Measurements from ENCODE around the gene DNAH10.

Gene DNAH10

GRCh38 chr12:123931686-123932321 lies 169.7 kb downstream of the DNAH10 start:
- no peak for DNase-seq (ENCODE audit: extremely low read depth, low read depth)
- TF ChIP-seq, protein P1, sequence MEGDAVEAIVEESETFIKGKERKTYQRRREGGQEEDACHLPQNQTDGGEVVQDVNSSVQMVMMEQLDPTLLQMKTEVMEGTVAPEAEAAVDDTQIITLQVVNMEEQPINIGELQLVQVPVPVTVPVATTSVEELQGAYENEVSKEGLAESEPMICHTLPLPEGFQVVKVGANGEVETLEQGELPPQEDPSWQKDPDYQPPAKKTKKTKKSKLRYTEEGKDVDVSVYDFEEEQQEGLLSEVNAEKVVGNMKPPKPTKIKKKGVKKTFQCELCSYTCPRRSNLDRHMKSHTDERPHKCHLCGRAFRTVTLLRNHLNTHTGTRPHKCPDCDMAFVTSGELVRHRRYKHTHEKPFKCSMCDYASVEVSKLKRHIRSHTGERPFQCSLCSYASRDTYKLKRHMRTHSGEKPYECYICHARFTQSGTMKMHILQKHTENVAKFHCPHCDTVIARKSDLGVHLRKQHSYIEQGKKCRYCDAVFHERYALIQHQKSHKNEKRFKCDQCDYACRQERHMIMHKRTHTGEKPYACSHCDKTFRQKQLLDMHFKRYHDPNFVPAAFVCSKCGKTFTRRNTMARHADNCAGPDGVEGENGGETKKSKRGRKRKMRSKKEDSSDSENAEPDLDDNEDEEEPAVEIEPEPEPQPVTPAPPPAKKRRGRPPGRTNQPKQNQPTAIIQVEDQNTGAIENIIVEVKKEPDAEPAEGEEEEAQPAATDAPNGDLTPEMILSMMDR (IDR thresholded peaks at IDR 0.05; ENCODE audit: low read depth, low read length): no peak

- no peak for DNase-seq (ENCODE audit: extremely low read depth, low read depth)
Measured at GRCh38 chr12:123933214-123933613, 171.1 kb downstream of the DNAH10 start.

DNA sequence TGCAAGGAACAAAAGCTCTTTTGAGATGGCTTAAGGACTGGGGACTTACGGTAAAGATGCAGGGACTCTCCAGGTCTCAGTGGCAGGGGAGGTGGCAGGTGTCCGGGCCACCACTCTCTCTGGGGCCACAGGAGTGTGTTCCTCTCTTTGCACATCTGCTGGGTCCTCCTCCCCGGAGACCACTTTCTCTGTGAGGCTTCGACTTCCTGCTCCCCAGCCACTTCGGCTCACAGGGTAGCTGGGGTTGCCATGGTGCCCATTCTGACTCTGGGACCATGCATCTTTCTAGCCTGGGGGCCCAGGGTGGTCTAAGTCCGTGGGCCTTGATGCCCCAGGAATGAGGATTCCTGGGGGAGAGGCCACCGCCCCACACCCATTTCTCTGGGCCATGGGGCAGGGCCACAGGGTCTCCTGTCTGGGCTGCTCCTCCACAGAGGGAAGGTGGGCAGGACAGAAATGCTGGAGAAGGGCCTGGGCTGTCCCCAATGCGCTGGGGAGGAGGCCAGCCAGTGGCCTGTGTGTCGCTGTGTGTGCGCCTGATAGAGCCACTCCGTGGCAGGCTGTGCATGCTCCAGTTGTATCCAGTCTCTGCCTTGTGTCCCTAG lies 172.0 kb downstream of the DNAH10 start:
- no peak for DNase-seq (ENCODE audit: extremely low read depth, low read depth)
- TF ChIP-seq, protein P1 (IDR thresholded peaks at IDR 0.05; ENCODE audit: low read depth, low read length): no peak

More at GRCh38 chr12:123933214-123933613, 171.1 kb downstream of the DNAH10 start:
- TF ChIP-seq, protein P1 (IDR thresholded peaks at IDR 0.05; ENCODE audit: low read depth, low read length): no peak

DNA sequence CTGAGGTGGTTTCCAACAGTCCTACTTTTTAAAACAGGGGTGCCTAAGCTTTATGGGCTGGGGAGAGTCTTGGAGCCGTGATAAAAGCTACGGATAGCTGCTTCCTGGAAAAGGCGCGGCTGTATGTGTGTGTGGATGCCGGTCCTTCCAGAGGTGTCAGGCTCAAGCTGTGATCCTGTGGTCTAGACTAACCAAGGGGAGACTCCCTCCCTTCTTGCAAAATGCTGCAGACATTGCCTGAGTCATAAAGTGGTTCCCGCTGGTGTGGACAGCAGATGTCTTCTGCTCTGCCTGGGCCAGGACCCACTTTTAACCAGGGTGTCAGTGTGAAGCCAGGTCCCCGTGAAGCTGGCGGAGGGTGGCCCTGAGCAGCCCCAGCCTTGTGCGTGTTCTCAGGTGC lies 172.7 kb downstream of the DNAH10 start:
- TF ChIP-seq, protein P1 (IDR thresholded peaks at IDR 0.05; ENCODE audit: low read depth, low read length): no peak
- no peak for DNase-seq (ENCODE audit: extremely low read depth, low read depth)

GRCh38 chr12:123935956-123936355 lies 173.9 kb downstream of the DNAH10 start:
- TF ChIP-seq, protein P1 (IDR thresholded peaks at IDR 0.05; ENCODE audit: low read depth, low read length): no peak
- DNase-seq (ENCODE audit: extremely low read depth, low read depth): no peak

DNA sequence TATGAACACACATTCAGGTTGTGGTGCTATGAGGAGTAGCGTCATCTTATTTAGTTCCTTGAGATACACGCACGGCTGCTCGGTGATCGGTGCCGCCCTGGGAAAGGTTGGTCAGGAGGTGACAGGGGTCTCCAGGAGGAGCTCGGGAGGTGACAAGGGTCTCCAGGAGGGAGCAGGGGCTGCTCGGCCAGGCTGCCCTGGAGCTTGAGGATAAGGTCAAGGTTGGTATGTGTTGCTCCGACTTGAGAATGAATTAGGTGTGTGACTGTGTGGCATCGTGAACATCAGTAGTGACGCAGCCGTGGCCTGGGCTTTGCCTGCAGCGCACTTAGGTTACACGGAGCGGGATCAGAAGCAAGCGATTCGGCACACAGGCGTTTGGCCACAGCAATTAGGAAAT lies 174.4 kb downstream of the DNAH10 start:
- TF ChIP-seq, protein P1 (IDR thresholded peaks at IDR 0.05; ENCODE audit: low read depth, low read length): no peak
- no peak for DNase-seq (ENCODE audit: extremely low read depth, low read depth)

DNA sequence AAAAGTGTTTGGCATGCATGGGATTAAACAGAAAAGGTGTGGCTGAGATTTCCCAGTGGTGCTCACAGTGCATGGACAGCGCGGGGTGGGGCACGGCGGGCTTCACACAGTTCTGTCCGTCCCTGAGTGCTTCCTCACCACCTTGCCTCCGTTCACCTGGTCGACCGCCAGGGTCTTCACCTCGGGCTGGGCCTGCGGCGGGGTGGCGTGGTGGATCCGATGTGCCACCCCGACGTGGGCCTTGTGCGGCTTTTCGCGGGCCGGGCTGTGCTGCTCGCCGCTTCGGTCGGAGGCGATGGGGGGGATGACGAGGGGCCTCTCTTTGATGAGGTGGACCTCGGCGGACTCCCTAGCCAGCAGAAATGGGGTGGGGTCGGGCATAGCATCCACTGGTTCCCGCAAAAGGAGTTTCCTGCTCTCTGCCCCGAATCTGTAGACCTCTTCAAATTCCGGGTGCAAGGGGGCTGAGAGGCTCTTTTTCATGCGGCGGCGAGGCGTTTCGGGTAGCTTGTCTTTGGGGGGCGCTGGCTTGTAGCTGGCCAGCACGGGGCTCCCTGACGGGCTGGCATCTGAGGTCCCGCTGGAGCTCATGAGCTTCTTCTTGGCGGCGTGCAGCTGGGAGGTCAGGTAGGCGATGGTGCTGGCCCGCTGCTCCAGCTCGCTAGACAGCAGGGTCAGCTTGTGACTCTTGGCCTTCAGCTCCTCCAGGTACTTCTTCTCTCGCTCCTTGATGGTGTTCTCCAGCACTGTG lies 175.0 kb downstream of the DNAH10 start:
- TF ChIP-seq, protein P1 (IDR thresholded peaks at IDR 0.05; ENCODE audit: low read depth, low read length): no peak
- DNase-seq (ENCODE audit: extremely low read depth, low read depth): no peak

All from AG09319 (cell line).